Cardiac muscle cell (in vitro differentiated cells and primary cell): ENCODE results near the gene HOPX. TPM values are rescaled to one million over a fixed set of nuclear protein-coding genes. Genes with fewer than 3 reads are reported as not detected.

Source experiments
- DNase-seq, 2 donors: peaks; one replicate each; pipeline versions ENCODE4 v3.0.0 to v3.0.0-alpha.2; 2010 to 2017; ENCODE audit warnings: low read depth in 1 of 2, low spot score in 1 of 2
- H3K27ac ChIP-seq: fragments of 200-600 bp; sonication (generic); 2 replicates; pipeline ENCODE4 v1.5.1; 2016
- H3K27me3 ChIP-seq: fragments of 200-600 bp; sonication (generic); 2 replicates; pipeline ENCODE4 v1.6.0; 2016; ENCODE audit warnings: control low read depth
- H3K36me3 ChIP-seq: fragments of 200-600 bp; sonication (generic); 2 replicates; pipeline ENCODE4 v1.5.1; 2016; ENCODE audit warnings: control low read depth
- H3K4me1 ChIP-seq: fragments of 200-600 bp; sonication (generic); 2 replicates; pipeline ENCODE4 v1.8.1; 2017; ENCODE audit warnings: low read depth, mild to moderate bottlenecking, mixed run types
- H3K4me3 ChIP-seq: fragments of 200-600 bp; sonication (generic); 2 replicates; pipeline ENCODE4 v1.5.1; 2016; ENCODE audit warnings: mild to moderate bottlenecking
- H3K9me3 ChIP-seq: fragments of 200-600 bp; sonication (generic); 2 replicates; pipeline ENCODE4 v1.5.1; 2017; ENCODE audit warnings: low read depth, mild to moderate bottlenecking, control low read depth
- polyA plus RNA-seq: library from polyadenylated mRNA; unstranded; fragments of >200 nt; fragmentation: Nextera tagmentation; extraction: Ambion mirVana; gene quantifications from 2 replicates; pipeline ENCODE4 v1.2.1, GENCODE V29; 2016
- total RNA-seq: library from RNA; depleted of rRNA; stranded (reverse); fragments of >200 nt; gene quantifications from 2 replicates; pipeline ENCODE4 v1.2.3, GENCODE V29; 2016
- TF ChIP-seq, protein P1 (sequence below): IDR thresholded peaks from 2 replicates; pipeline ENCODE4 v1.5.1; 2012; ENCODE audit warnings: low read depth, mild to moderate bottlenecking, low read length

The HOPX gene
- total and polyA plus RNA-seq, 2 experiments from 2014 or later, result 0.12 to 2.6 TPM

- Histone ChIP-seq H3K4me3 (no peak overlapping the region), H3K4me1 (no peaks in the 10 kb centered on the region), H3K36me3 (no peaks in the 10 kb centered on the region), H3K27ac (no peak overlapping the region), H3K9me3 (no peaks in the 10 kb centered on the region), H3K27me3 (no peaks in the 10 kb centered on the region)
- TF ChIP-seq, protein P1, sequence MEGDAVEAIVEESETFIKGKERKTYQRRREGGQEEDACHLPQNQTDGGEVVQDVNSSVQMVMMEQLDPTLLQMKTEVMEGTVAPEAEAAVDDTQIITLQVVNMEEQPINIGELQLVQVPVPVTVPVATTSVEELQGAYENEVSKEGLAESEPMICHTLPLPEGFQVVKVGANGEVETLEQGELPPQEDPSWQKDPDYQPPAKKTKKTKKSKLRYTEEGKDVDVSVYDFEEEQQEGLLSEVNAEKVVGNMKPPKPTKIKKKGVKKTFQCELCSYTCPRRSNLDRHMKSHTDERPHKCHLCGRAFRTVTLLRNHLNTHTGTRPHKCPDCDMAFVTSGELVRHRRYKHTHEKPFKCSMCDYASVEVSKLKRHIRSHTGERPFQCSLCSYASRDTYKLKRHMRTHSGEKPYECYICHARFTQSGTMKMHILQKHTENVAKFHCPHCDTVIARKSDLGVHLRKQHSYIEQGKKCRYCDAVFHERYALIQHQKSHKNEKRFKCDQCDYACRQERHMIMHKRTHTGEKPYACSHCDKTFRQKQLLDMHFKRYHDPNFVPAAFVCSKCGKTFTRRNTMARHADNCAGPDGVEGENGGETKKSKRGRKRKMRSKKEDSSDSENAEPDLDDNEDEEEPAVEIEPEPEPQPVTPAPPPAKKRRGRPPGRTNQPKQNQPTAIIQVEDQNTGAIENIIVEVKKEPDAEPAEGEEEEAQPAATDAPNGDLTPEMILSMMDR, result no peak
- DNase-seq, result no peak
These were observed 54.7 kb downstream of the HOPX start for GRCh38 chr4:56626420-56626819.

DNA sequence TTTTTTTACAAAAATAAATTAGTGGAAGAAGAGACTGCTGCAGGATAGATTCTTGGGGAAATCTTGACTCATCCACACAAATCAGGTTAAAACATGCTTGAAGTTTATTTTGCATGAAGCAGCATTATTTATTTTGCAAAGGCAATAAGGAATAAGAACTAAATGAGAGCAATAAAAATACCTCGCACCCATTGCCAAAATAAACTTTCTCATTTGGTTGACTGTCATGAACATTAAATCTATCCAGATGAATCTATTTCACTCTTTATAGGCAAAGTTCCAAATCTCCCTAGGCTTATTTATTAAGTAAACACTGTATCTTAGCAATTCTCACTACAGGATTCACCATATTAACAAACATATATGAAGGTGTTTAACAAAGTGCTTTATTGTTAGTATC lies 58.9 kb downstream of the HOPX start:
- H3K27me3 ChIP-seq, result no peaks in the 10 kb centered on the region
- no peaks in the 10 kb centered on the region for H3K9me3 ChIP-seq
- H3K4me3 ChIP-seq, result no peak overlapping the region
- DNase-seq, result no peak
- TF ChIP-seq, protein P1, result no peak
- no peaks in the 10 kb centered on the region for H3K4me1 ChIP-seq
- no peak overlapping the region for H3K27ac ChIP-seq
- H3K36me3 ChIP-seq, result no peaks in the 10 kb centered on the region

DNA sequence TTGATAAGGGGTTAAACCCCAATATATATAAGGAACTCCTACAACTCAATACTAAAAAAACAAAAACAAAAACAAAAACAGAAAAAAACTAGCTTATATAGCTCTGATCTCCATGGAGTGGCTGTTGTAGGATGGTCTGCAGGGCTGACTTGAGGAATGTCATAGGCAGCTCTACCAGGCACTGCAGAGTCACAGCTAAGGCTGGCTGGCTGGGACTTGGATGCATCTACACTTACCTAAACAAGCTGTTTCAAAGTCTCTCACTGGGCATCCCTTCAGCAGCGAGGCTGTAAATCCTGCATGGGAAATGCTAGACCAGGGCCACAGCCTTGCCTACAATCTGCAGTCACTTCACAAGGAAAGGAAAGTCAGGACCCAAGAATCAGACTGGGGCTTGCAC lies 61.3 kb downstream of the HOPX start:
- H3K36me3 ChIP-seq, result no peaks in the 10 kb centered on the region
- no peaks in the 10 kb centered on the region for H3K27me3 ChIP-seq
- TF ChIP-seq, protein P1, result no peak
- H3K27ac ChIP-seq, result no peak overlapping the region
- no peak overlapping the region for H3K4me3 ChIP-seq
- DNase-seq, result peak; percentile 8 to 25
- no peaks in the 10 kb centered on the region for H3K4me1 ChIP-seq
- no peaks in the 10 kb centered on the region for H3K9me3 ChIP-seq

DNA sequence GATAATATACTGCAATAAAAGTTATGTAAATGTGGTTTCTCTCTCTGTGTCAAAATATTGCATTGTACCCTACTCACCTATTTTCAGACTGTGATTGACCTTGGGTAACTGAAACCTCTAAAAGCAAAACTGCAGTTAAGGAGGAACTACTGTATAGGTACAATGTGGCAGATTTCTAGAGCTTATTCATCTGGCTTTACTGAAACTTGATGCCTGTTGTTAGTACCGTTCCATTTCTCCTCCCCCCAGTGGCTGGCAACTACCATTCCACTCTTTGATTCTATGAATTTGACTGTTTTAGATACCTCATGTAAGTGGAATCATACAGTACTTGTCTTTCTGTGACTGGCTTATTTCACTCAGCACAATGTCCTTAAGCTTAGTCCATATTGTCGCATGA lies 61.9 kb downstream of the HOPX start:
- Histone ChIP-seq H3K36me3 (no peaks in the 10 kb centered on the region), H3K27me3 (no peaks in the 10 kb centered on the region), H3K27ac (no peak overlapping the region), H3K9me3 (no peaks in the 10 kb centered on the region), H3K4me1 (no peaks in the 10 kb centered on the region), H3K4me3 (no peak overlapping the region)
- TF ChIP-seq, protein P1, result peak; percentile 9
- DNase-seq, result peak; percentile 21 to 31

- no peaks in the 10 kb centered on the region for H3K36me3 ChIP-seq
- H3K9me3 ChIP-seq, result no peaks in the 10 kb centered on the region
- no peaks in the 10 kb centered on the region for H3K4me1 ChIP-seq
- H3K27ac ChIP-seq, result no peak overlapping the region
- TF ChIP-seq, protein P1, result no peak
- no peaks in the 10 kb centered on the region for H3K27me3 ChIP-seq
- DNase-seq, result no peak
- no peak overlapping the region for H3K4me3 ChIP-seq
These were observed 62.4 kb downstream of the HOPX start for GRCh38 chr4:56618734-56619133.
